Activated T-cell treated with anti-CD3 and anti-CD28 coated beads, Interleukin-2, amount 50 U/mL, for 4 hours (primary cell): ENCODE measurements around the gene CDKN2C. TPM values are rescaled to one million over a fixed set of nuclear protein-coding genes. Genes with fewer than 3 reads are reported as not detected.

ENCODE experiments used
- ATAC-seq, 2 donors: fragments of 200-7000 bp; cut with Tn5 transposase; one replicate each; pipeline ENCODE4 v1.10.0; 2021
- DNase-seq: peaks from one replicate; pipeline ENCODE4 v3.0.0-alpha.2; 2020
- H3K27me3 Mint-ChIP-seq: one replicate; pipeline ENCODE4 v1.8.0; 2021; ENCODE audit warnings: low read depth, mixed read lengths
- H3K36me3 Mint-ChIP-seq: one replicate; pipeline ENCODE4 v1.8.0; 2022; ENCODE audit warnings: mixed read lengths; ENCODE audit not compliant: insufficient read depth
- H3K4me1 Mint-ChIP-seq: one replicate; pipeline ENCODE4 v1.8.0; 2021; ENCODE audit warnings: low read depth, mixed read lengths
- H3K4me3 Mint-ChIP-seq: one replicate; pipeline ENCODE4 v1.8.0; 2021; ENCODE audit warnings: mild to moderate bottlenecking, moderate library complexity, mixed read lengths
- H3K9me3 Mint-ChIP-seq: one replicate; pipeline ENCODE4 v1.8.0; 2021; ENCODE audit warnings: mixed read lengths
- total RNA-seq, 3 donors: library from RNA; stranded (reverse); gene quantifications; one replicate each; pipeline ENCODE4 v1.2.1, GENCODE V29; 2021

Gene CDKN2C
- total RNA-seq, 3 donors from 2014 or later, result 1.4 to 2.6 (median 1.4) TPM

DNA sequence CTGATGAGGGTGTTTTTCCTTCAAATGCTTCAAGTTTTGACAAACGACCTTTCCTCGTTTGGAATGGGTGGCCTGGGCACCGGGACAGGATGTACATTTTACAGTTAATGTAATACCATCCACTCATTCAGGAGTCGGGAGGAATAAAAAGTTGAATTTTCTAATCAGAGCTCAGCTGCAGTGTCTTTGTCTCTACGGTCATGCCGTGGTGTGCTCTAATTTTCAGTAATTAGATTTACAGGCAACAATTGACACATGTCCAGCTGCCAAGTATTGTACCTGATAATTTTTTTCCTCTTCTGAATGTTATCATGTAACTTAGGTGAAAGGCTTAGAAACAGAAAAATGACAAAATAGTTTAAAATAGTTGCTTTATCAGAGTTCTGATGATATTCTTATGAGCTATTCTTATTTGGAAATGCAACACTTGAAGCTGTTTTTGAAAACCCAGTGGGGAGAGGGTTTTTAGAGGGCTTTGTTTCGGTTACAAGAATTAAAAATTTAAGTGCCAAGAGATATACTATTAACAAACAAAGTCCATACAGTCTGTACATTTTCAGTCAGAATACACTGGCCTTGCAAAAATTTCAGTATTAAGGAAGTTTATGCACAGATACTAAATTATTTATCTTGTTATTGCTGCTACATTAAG lies 1.0 kb downstream of the CDKN2C start:
- Mint-ChIP-seq H3K4me1 (peaks cover 23% of the 10 kb centered on the region), H3K4me3 (peak overlapping the region; percentile 99), H3K36me3 (no peaks in the 10 kb centered on the region), H3K27me3 (peaks cover 12% of the 10 kb centered on the region), H3K9me3 (no peaks in the 10 kb centered on the region)
- no peak for ATAC-seq
- DNase-seq, result no peak

DNA sequence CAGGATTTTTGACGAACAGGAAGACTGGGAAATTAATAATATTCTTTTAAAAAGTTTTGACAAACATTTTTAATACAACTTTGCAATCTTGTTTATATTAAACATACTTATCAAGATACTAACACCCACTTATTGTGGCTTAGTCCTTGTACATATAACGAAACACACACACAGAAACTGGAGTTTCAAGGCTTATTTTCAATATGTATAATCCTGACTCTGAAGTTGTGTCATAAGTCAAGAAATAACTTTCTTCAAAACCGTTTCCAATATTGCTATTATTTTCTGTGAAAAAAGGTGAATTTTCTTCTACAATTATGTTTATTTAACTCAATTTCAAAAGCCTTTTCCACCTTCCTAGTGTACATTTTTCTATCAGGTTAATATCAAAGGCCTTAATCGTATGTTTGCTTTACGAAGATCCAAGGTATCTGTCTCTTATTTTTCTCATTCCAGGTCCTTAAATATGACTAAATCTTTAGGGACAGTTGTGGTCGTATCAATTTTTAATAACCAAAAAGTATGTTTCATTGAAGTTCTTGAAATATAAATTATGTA lies 1.8 kb downstream of the CDKN2C start:
- H3K4me1 Mint-ChIP-seq, result peaks cover 31% of the 10 kb centered on the region
- no peak overlapping the region for H3K4me3 Mint-ChIP-seq
- no peaks in the 10 kb centered on the region for H3K36me3 Mint-ChIP-seq
- DNase-seq (no peak), ATAC-seq (no peak)
- H3K27me3 Mint-ChIP-seq, result peaks cover 20% of the 10 kb centered on the region
- no peaks in the 10 kb centered on the region for H3K9me3 Mint-ChIP-seq

- DNase-seq, result no peak
- Mint-ChIP-seq H3K27me3 (peaks cover 20% of the 10 kb centered on the region), H3K9me3 (no peaks in the 10 kb centered on the region), H3K4me3 (no peak overlapping the region), H3K36me3 (no peaks in the 10 kb centered on the region), H3K4me1 (peaks cover 28% of the 10 kb centered on the region)
- ATAC-seq, result no peak
Measured at GRCh38 chr1:50972766-50973165, 2.7 kb downstream of the CDKN2C start.

DNA sequence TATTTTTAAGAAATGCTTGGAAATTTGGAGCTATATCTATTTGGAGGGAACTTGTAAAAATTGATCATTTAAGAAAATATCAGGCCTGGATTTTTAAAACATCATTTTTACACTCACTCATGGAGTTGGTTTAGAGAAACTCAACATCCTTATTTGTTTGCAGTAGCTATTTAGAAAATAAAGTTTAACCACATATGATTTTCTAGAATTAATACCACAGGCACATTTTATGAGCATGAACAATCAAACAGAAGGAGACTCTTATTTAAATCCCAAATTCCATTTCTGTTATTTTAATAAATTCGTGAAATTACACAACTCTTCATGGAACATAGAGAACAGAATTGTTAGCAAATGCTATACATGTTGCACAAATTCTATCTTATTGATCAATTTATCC lies 3.2 kb downstream of the CDKN2C start:
- ATAC-seq (no peak), DNase-seq (no peak)
- peaks cover 27% of the 10 kb centered on the region for H3K4me1 Mint-ChIP-seq
- no peak overlapping the region for H3K4me3 Mint-ChIP-seq
- H3K9me3 Mint-ChIP-seq, result no peaks in the 10 kb centered on the region
- peaks cover 20% of the 10 kb centered on the region for H3K27me3 Mint-ChIP-seq
- H3K36me3 Mint-ChIP-seq, result no peaks in the 10 kb centered on the region

- H3K36me3 Mint-ChIP-seq, result no peaks in the 10 kb centered on the region
- H3K4me1 Mint-ChIP-seq, result peaks cover 35% of the 10 kb centered on the region
- DNase-seq (no peak), ATAC-seq (no peak)
- no peaks in the 10 kb centered on the region for H3K9me3 Mint-ChIP-seq
- peaks cover 27% of the 10 kb centered on the region for H3K27me3 Mint-ChIP-seq
- no peak overlapping the region for H3K4me3 Mint-ChIP-seq
Measured at GRCh38 chr1:50973875-50974617, 4.0 kb downstream of the CDKN2C start.

GRCh38 chr1:50974618-50974935 lies 4.5 kb downstream of the CDKN2C start:
- peaks cover 31% of the 10 kb centered on the region for H3K27me3 Mint-ChIP-seq
- ATAC-seq, result no peak
- peaks cover 37% of the 10 kb centered on the region for H3K4me1 Mint-ChIP-seq
- no peaks in the 10 kb centered on the region for H3K36me3 Mint-ChIP-seq
- DNase-seq, result no peak
- H3K9me3 Mint-ChIP-seq, result no peaks in the 10 kb centered on the region
- no peak overlapping the region for H3K4me3 Mint-ChIP-seq

DNA sequence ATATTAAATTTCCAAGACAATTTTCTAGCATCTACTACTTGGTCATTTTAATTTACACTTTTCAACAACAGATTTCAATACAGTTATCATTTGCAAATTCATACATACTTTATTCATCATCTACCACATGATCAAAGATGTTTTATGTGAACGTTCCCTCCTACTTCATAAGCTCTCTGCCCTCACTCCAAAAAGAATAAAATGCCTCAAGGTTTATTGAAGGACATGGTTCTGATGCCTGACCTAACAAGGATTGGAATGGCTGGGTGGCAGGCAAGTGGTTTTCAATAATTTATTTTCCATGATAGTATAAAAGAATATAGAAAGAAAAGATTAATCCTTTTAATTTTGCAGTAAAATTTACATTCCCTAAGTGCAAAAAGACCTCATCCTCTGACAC lies 5.4 kb downstream of the CDKN2C start:
- H3K4me1 Mint-ChIP-seq, result peaks cover 30% of the 10 kb centered on the region
- no peak for ATAC-seq
- H3K27me3 Mint-ChIP-seq, result peaks cover 33% of the 10 kb centered on the region
- no peaks in the 10 kb centered on the region for H3K36me3 Mint-ChIP-seq
- no peak for DNase-seq
- no peak overlapping the region for H3K4me3 Mint-ChIP-seq
- no peaks in the 10 kb centered on the region for H3K9me3 Mint-ChIP-seq

GRCh38 chr1:50976111-50976889 lies 6.3 kb downstream of the CDKN2C start:
- Mint-ChIP-seq H3K4me3 (peak overlapping the region; percentile 81), H3K4me1 (peaks cover 24% of the 10 kb centered on the region), H3K27me3 (peaks cover 33% of the 10 kb centered on the region), H3K36me3 (no peaks in the 10 kb centered on the region), H3K9me3 (no peaks in the 10 kb centered on the region)
- DNase-seq (no peak), ATAC-seq (peak in 1 of 2 donors; percentile 26)

- DNase-seq, result no peak
- Mint-ChIP-seq H3K4me1 (peaks cover 22% of the 10 kb centered on the region), H3K4me3 (peak overlapping the region; percentile 81), H3K9me3 (no peaks in the 10 kb centered on the region), H3K36me3 (no peaks in the 10 kb centered on the region), H3K27me3 (peaks cover 33% of the 10 kb centered on the region)
- ATAC-seq, result peak; percentile 56 to 58
Measured at GRCh38 chr1:50976890-50977574, 7.0 kb downstream of the CDKN2C start.

GRCh38 chr1:50977575-50978143 lies 7.6 kb downstream of the CDKN2C start:
- peaks cover 33% of the 10 kb centered on the region for H3K27me3 Mint-ChIP-seq
- H3K4me1 Mint-ChIP-seq, result peaks cover 21% of the 10 kb centered on the region
- H3K4me3 Mint-ChIP-seq, result peak overlapping the region; percentile 81
- no peaks in the 10 kb centered on the region for H3K9me3 Mint-ChIP-seq
- ATAC-seq (peak; percentile 52 to 62), DNase-seq (no peak)
- no peaks in the 10 kb centered on the region for H3K36me3 Mint-ChIP-seq

DNA sequence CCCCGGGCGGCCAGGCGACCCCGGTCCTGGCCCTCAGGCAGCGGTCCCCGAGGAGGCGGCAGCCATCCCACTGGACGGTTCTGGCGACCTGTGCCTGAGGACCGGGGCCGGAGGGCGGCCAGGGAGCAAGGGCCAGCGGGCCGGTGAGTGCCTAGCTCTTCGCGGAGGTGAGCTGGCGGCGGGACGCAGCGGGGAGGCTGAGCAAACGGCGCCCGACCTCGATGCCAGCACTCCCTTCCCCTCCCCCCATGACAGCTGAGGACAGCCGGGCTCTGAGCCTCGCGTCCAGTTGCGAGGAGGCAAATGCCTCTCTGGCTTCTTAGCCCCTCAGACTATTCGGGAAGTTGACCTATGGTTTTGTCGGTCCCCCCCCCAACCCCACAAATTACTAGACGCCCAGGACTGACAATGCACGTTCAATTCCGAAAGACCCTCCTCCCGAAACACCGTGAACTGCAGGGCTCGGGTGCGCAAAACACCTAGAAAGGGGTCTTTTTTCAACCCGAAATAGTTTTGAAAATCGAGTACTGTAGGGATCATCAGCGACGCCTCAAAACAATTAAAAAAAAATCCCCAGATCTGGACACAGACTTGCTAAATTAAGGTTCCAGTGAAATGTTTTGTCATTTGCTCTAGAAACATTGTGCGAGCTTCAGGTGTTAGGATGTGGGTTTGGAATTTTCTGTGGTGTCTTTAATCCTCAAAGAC lies 8.3 kb downstream of the CDKN2C start:
- ATAC-seq (peak; percentile 52 to 57), DNase-seq (peak; percentile 22)
- peaks cover 33% of the 10 kb centered on the region for H3K27me3 Mint-ChIP-seq
- H3K9me3 Mint-ChIP-seq, result no peaks in the 10 kb centered on the region
- peak overlapping the region; percentile 81 for H3K4me3 Mint-ChIP-seq
- no peaks in the 10 kb centered on the region for H3K36me3 Mint-ChIP-seq
- H3K4me1 Mint-ChIP-seq, result peaks cover 21% of the 10 kb centered on the region

DNA sequence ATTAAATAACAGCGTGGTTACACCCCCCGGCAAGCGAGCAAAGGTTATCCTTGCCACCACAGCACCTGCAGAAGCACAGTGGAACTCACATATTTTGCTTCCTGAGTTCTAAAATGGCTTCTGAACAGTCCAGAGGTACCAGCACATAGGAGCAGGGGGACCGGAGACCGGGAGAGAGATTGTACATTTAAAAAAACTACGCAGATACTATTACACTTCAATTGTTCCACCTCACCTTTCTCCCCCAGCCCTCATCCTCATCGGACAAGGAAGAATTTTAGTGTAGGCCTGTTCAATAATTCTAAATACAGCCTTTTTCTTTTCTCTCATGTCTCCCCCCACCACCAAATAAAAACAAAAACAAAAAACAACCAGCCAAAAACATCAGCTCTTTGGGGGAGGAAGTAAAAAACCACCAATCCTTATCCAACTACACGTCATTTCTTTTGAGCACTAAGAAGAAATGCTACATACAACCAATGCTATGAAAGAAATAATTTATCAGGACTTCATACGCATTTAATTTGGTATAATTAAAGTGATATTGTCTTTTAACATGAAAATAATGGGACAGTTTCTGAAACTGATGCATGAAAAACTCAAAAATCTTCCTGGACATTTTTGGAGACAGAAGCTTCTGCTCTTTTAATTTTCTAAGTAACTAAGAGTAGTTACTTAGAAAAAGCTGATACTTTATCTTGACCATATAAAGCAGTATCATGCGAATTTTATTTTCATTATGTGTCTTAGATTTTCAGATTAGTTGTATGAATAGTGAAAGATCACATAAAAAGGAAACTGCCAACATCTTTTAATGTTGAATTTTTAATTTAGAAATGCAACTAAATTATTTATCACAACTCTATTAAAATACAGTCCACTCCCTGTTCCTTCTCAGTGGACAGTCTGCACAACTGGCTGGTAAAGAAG lies 9.1 kb downstream of the CDKN2C start:
- H3K36me3 Mint-ChIP-seq, result no peaks in the 10 kb centered on the region
- ATAC-seq, result no peak
- H3K4me1 Mint-ChIP-seq, result peaks cover 21% of the 10 kb centered on the region
- no peaks in the 10 kb centered on the region for H3K9me3 Mint-ChIP-seq
- H3K27me3 Mint-ChIP-seq, result peaks cover 28% of the 10 kb centered on the region
- no peak for DNase-seq
- H3K4me3 Mint-ChIP-seq, result peak overlapping the region; percentile 81
